T-helper 2 cell (primary cell): ENCODE results near the gene PROSER2.
"Not testable (repeated sequence)": the region's sequence is repeated elsewhere in the genome, so short reads cannot be mapped to it uniquely, and the experiment has no call there.

Experiments
- DNase-seq, 5 experiments: peaks; one replicate each; pipeline versions ENCODE4 v3.0.0 to v3.0.0-alpha.2; 2012 to 2022

The PROSER2 gene

GRCh38 chr10:11886851-11887250, 63.7 kb downstream of the PROSER2 start:
- DNase-seq, result no peak

GRCh38 chr10:11887381-11888227, 64.4 kb downstream of the PROSER2 start:
- no peak for DNase-seq

GRCh38 chr10:11889263-11889662, 66.1 kb downstream of the PROSER2 start:
- DNase-seq, result not testable (repeated sequence)

DNA sequence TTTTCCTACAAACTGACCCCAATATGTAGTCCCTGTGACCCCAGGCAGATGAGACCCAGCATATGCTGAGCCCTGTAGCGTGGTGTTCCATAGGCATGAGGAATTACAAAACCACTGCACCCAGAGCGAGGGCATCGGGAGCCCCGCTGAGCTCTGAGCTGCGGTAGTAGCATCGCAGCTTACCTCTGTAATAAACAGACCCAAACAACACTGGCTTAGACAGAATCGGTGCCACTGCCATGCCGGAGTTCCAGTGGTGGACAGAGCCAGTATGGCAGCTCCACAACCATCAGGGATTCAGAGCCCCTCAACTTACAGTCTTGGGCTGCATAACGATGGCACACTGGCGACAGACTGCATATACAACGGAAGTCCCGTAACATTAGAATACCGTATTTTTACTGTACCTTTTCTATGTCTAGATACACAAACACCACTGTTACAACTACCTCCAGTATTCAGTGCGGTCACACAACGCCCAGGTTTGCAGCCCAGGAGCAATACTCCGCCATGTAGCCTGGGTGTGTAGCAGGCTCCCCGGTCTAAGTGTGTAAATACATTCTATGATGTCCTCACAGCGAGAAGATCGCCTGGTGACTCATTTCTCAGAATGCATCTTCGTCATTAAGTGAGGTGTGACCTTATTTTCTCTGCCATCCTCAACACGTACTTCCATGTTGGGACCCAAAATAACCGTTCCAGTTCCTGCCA, 68.8 kb downstream of the PROSER2 start:
- DNase-seq, result no peak

DNA sequence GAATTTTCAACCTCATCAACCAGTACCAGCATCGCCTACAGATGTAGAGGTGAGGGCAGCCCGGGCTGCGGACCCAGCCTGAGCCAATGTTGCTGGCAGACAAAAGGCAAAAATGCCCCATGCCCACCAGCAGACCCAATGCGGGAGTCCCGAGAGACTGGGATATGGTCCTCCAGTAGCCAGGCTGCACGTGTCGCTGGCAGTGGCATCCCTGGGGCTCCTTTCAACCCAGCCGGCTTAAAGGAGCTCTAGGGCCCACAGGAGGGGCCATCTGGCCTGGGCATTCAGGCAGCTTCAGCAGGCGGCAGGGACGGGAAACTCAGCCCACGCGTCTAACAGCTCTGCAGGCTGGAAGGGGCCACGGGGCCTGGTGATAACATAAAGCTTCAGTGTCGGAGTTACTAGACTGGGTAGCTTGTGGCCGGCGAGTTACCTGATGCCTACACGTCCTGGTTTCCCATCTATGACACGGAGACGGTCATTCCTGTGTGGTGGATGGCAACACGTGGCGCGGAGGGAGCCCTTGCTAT, 70.7 kb downstream of the PROSER2 start:
- DNase-seq, result no peak

DNA sequence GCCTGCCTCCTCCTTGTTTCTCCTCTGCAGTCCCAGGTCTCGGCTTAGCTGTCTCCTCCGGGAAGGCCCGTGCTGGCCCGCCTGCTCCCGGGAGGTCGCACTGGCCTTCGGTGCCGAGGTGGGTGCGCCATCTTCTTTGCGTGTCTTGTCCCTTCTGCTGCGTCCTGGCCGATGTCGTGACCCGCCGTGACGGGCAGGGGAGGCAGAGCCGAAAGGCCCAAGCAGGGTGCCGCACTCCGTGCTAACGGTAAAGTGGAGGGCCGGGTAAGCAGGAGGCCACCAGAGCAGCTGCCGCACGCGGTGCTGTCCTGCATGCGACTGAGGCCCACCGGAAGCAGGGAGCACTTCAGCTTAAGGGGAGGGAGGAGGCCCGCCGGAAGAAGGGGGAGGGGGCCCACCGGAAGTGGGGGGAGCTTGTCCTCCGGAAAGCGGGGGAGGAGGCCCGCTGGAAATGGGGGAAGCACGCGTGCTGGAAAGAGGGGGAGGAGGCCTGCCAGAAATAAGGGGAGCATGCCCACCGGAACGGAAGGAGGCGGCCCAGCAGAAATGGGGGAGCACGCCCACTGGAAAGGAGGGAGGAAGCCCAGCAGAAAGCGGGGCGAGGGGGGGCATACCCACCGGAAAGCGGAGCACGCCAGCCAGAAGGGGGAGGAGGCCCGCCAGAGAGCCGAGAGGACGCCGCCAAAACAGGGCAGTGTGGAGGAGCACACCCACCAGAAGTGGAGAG, 71.4 kb downstream of the PROSER2 start:
- no peak for DNase-seq

DNA sequence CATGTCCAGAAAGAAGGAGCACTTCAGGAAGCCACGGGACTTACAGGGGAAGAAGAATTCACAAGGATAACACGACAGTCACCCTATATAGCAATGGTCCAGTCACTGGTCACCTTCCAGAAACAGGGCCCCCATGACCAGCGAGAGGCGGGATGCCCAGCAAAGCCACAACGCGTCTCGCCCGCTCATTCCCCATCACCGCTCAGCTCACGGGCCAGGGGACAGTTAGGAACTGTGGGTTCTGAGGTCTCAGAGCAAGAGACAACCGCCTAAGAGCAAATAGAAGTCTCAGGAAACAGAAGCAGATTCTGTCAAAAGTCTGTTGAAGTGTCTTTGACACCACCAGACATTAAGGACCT, 71.9 kb downstream of the PROSER2 start:
- DNase-seq, result no peak

- no peak for DNase-seq
Measured at GRCh38 chr10:11895598-11895997, 72.4 kb downstream of the PROSER2 start.

DNA sequence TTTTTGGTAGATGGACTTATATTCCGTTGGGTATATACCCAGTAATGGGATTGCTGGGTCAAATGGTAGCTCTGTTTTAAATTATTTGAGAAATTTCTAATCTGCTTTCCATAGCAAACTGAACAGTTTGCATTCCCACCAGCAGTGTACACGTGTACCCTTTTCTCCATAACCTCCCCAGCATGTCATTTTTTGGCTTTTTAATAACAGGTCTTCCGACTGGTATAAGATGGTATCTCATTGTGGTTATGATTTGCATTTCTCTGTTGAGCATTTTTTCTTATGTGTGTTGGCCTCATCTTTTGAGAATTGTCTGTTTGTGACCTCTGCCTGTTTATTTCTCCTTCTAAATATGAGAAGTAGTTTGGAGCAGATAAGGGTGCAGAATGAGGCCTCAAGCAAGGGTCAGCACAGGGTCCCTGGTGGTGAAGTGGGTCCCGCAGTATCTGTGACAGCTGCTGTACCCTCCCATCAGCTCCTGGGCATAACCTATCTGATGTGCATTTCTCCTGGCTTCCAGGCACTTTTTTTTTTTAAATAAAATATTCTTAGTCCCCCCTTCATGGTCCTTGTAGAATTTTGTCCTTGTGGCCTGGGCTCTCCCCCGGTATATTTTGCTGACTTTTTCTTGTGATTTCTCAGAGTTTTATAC, 73.5 kb downstream of the PROSER2 start:
- peak in 1 of 5 experiments; percentile 69 for DNase-seq

- no peak for DNase-seq
Measured at GRCh38 chr10:11898033-11898371, 74.8 kb downstream of the PROSER2 start.

DNA sequence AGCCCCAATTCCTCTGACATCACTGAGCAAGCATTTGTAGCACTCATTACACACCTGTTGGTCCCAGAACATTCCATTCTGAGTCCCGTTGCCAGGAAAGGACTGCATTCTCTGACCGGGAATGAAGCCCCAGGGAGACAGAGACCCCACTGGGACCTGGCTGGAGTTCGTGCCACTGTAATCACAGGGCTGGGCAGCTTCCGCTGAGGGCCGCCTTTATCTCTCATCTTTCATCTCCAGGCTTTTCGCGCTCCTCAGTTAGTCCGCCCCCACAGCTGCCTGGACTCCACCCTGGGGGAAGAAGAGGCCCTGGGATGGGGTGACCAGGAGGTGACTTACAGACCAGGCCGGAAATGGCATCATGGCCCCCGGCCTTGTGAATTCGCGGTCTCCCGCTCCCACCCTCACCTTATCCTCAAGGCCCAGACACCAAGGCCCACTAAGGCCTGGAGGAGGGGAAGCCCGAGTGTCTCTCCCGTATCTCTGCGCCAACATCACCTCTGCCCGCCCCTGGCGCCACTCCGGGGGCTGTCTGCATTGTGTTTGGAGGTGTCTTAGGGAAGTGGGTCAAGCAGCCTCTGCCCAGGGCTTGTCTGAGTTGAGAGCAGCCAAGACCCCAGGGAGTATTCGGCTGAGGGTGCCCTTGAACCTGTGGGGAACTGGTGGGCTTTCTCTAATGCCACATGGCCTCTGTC, 75.4 kb downstream of the PROSER2 start:
- DNase-seq, result no peak

DNA sequence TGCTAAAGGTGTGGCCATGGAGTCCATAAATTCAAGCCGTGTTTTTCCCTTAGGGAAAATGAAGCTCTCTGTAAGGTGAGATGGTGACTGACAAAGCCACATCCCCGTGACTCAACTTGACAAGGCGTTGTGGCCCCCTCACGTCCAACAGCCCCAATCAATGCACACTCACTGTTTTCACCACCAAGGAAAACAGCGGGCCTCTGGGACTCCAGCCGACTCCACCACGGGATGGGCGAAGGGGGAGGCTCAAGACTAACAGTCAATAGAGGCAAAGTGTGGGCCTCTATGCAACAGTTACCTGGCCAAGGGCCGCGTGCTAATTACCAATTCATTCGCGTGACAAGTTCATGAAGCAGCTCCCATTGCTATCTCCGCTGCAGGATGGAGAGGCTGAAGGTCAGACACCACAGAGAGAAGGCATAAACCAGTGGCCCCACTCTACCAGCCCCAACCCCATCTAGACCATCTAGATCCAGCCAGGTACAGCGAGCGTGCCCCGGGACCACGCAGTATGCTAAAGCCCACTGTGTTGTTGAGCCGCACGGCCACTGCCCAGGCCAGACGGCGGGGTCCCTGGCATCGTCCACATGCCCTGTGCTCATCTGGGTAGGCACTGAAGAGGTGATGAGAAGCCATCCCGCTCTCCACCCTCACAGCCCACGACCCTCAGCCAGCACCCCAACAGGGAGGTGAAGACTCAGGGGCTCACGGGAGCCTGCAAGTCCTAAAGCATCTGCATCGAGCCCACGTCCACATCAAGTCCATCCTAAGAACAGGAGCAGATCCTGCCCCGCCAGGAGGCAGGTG, 76.1 kb downstream of the PROSER2 start:
- DNase-seq, result no peak

DNA sequence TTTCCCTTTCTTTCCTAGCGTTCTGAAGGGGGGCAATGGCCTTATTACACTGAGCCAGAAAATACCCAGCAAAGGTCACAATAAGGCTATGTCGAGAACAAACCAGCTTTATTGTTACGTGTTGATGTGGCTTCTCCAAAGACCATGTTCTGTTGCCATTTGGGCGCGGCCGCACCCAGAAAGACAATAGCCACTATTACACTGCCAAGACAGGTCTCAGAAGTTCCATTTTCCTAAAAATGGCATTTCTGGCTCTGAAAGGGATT, 77.8 kb downstream of the PROSER2 start:
- DNase-seq, result no peak

DNA sequence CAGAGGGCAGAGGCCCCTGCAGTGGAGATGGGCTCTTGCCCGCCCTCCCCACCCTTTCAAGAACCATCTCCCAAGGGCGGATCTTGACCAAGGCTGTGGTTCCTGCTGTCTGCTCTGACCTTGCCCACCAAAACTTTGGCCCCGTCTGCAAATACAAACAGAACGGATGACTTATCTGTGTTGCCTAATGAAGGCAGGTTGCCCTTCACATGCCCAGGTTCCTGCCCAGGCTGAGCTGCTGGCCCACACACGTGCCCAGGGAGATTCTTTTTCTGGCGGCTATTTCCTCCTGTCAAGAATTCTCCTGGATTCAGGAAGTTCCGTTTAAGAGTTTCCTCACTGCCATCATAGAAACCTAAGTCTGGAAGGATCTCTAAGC, 78.3 kb downstream of the PROSER2 start:
- DNase-seq, result no peak

DNA sequence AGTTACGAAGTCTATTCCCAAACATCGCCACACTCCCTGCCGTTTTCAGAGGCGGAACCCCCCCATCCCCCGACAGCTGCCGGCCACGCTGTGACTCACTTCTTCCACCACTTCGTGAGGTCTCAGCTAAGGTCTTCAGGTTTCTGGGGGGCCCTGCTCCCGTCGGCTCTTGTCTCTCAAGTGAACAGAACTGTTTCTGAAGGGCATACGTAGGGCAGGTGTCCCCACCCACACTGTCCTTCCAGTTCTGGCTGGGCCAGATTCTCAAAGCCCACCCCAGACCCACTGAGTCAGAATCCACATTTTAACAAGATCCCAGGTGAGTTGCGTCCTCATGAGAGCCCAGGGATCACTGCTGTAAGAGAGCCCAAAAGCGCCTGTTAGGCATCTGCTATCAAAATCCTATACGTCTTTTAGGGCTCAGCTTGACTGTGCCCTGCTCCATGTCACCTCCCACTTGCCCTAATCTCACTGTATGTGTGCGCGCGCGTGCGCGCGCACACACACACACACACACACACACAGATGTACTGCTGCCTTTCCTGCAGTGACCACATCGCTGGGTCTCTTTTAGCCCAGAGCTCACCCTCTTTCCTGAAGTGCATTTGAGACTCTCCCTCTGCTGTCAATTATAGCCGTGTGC, 78.8 kb downstream of the PROSER2 start:
- DNase-seq, result no peak

GRCh38 chr10:11902646-11903045, 79.5 kb downstream of the PROSER2 start:
- DNase-seq, result no peak

GRCh38 chr10:11906714-11907113, 83.6 kb downstream of the PROSER2 start:
- peak in 1 of 5 experiments; percentile 42 for DNase-seq

DNA sequence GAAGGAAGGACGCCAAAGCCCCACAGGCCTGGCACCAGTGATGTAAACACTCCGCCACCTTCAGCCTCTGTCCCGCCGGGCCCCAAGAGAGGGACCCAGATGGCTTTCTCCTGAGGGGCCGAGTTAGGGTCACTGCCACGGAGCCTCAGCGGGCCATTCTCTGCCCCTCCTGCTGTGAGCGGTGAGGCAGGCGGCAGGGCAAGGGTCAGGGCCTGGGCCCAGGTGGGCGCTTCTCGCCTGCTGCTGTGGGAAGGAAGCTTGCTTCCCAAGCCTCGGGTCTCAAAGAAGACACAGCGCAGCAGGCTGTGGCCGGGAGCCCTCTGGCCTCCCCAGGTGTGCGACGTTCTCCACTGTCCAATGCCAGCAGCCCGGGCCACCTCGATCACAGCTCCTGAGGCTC, 84.8 kb downstream of the PROSER2 start:
- no peak for DNase-seq

GRCh38 chr10:11908536-11908935, 85.4 kb downstream of the PROSER2 start:
- DNase-seq, result no peak

DNA sequence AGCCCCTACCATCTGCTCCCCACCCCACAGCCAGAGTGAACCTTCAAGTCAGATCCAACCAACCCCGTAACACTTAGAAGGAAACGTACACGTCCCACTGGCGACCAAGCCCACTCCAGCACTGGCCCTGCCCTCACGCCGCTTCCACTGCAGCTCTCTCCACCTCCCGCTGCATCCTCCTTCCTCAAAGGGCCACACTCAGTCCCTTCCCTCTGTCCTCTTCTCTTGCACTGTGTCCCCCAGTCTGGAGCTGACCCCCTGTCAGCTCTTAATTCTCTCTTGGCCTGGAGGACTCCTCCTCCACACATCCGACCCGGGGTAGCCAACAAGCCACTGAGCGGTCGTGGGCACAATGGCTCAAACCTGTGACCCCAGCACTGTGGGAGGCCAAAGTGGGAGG, 85.8 kb downstream of the PROSER2 start:
- DNase-seq, result no peak

- no peak for DNase-seq
Measured at GRCh38 chr10:11909618-11910017, 86.5 kb downstream of the PROSER2 start.
